Muscle of back (tissue), 11 donors: Measurements from ENCODE around the gene DCAF7. TPM values are rescaled to one million over a fixed set of nuclear protein-coding genes. Genes with fewer than 3 reads are reported as not detected.
A peak's percentile ranks its signal among the peaks of the same experiment; 100 is the strongest.

Experiments
- DNase-seq, 3 donors: peaks; one replicate each; pipeline versions ENCODE4 v3.0.0 to v3.0.0-alpha.2; 2013
- polyA plus RNA-seq, 10 donors: library from polyadenylated mRNA; unstranded; fragments of 120-200 nt; gene quantifications; one replicate each; pipeline ENCODE4 v1.2.1, GENCODE V29; 2013; ENCODE audit not compliant: insufficient read length in 10 of 10

DCAF7 gene
- polyA plus RNA-seq, 10 donors = 36.4 to 50.4 (median 41.8) TPM

GRCh38 chr17:63523253-63523855, 26.9 kb upstream of the DCAF7 start, which contains the start of gene KCNH6:
TSS of gene KCNH6 (plus strand) at chr17:63523358. CDS start at chr17:63523414, 56 bp downstream.
- no peak for DNase-seq

- DNase-seq = no peak
These were observed 26.2 kb upstream of the DCAF7 start for GRCh38 chr17:63524051-63524450.

GRCh38 chr17:63525190-63525946, 24.9 kb upstream of the DCAF7 start:
- DNase-seq = no peak

GRCh38 chr17:63526861-63527260, 23.4 kb upstream of the DCAF7 start:
- DNase-seq = no peak

- DNase-seq = no peak
These were observed 22.1 kb upstream of the DCAF7 start for GRCh38 chr17:63528183-63528582.

- DNase-seq = no peak
These were observed 20.3 kb upstream of the DCAF7 start for GRCh38 chr17:63529711-63530556.

- DNase-seq = no peak
These were observed 19.7 kb upstream of the DCAF7 start for GRCh38 chr17:63530557-63531021.

- no peak for DNase-seq
These were observed 19.0 kb upstream of the DCAF7 start for GRCh38 chr17:63531022-63531965.

GRCh38 chr17:63533433-63534077, 16.7 kb upstream of the DCAF7 start:
- DNase-seq = no peak

GRCh38 chr17:63534078-63534570, 16.2 kb upstream of the DCAF7 start:
- no peak for DNase-seq

- no peak for DNase-seq
These were observed 15.3 kb upstream of the DCAF7 start for GRCh38 chr17:63534816-63535455.

GRCh38 chr17:63535640-63536039, 14.6 kb upstream of the DCAF7 start:
- no peak for DNase-seq

- no peak for DNase-seq
These were observed 13.3 kb upstream of the DCAF7 start for GRCh38 chr17:63537001-63537400.

- DNase-seq = peak in 1 of 3 donors; percentile 15
These were observed 12.1 kb upstream of the DCAF7 start for GRCh38 chr17:63537991-63538692.

- no peak for DNase-seq
These were observed 11.3 kb upstream of the DCAF7 start for GRCh38 chr17:63538693-63539595.

- DNase-seq = no peak
These were observed 9.7 kb upstream of the DCAF7 start for GRCh38 chr17:63540590-63540989.

- DNase-seq = no peak
These were observed 8.1 kb upstream of the DCAF7 start for GRCh38 chr17:63542218-63542545.
